Head of caudate nucleus (tissue), 42 donors: ENCODE results near the gene TEX30.

ENCODE experiments used
- DNase-seq, 42 donors: peaks; one replicate each; pipeline versions ENCODE4 v3.0.0 to v3.0.0-alpha.2; 2020 to 2021; ENCODE audit warnings: mixed read lengths in 7 of 42
- intact Hi-C: fragments of 100-400 bp; cut with DNase I; formaldehyde crosslinking; loops from one replicate; pipeline ENCODE4 v1.15.0; 2022

Gene TEX30

DNA sequence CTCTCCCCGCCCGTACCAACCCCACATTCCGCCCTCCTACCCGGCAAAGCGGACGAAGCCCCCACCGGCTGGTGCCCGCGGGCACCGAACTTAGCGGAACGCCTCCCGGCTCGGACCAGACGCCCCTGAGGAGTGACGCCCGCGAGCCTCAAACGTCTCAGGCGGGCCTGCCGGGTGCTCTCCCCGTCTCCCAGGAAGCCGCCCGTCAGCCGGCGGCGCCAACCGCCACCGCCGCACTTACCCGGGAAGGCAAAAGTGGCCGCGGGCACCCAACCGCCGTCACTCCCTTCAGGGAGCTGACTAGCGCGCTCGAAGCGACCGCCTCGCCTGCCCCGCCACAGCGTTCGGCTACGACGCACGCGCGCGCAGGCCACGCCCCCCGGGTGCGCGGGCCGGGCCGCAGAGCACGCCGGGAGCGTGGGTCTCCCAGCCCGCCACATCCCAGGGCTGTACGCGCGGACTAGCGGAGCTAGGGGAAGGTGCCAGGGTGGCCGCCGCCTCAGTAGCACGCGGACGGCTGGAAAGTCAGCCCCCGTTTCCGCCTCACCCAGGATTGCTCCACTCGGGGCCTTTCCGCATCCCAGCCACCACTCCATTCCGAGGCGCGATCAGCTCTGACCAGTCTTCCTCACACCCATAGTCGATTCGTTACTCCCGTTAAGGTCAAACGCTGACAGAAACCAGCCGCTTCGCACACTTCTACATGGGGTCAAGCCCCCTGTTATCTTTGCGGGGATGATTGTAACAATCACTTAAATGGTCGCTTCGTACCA is at the start of gene TEX30:
TEX30 (minus strand) TSS at position 346 of the 773 bp plus-strand sequence. CDS start 3,760 bp downstream, outside the sequence.
- intact Hi-C loops: no loop called here

DNA sequence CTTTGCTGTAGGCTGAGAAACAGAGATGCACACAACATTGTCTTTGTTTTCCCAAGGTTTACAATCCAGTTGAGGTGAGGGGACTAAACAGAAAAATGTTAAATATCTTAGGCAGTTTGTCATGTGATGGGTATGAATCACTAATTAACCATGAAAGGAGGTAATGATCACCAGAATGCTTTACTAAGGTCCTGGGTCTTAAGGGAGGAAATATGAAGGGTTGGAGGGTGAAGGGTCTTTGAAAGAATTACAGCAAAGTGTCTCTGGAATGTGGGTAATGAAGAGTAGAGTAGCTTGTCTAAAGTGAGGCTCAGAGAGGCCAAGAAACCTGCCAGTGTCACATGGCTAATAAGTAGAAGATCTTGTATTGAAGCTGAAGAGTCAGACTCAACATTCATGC is 44.3 kb upstream of the TEX30 start:
- no peak for DNase-seq
- intact Hi-C loops: no loop called here

More for the DNA sequence above, at the start of gene TEX30:
- peak; percentile 34 to 92 (median 82) for DNase-seq

DNA sequence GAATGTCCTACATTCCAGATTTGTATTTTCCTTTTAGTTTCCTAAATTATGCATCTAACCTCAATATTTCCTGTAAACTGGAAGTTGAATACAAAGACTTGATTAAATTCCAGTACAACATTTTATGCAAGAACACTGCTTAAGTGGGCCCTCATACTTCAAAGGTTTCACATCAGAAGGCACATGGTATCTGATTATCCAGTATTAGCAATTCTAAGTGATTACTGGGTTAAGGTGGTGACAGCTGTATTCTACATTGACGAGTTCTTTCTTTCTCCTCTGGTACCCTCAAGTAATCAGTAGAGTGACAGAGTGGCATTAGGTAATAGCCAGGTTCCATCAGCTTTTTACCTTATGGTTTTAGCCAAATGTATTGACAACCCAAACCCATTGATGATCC is 43.7 kb upstream of the TEX30 start:
- intact Hi-C loops: no loop called here

DNA sequence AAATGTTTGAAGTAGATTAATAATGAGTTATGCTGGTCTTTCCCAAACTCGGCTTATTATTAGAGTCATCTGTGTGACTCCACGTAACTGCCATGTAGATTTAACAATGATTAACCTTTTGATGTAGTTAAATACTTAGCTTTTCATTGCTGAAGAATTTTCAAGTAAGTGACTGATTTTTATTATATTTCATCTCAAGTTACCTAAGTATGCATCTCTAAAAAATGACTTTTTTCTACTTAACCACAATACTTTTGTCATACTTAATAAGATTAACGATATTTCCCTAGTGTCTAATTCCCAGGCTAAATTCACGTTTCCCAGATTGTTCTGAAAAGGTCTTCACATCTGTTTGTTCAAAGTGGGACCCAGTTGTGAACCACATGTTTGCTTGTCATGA is 43.1 kb upstream of the TEX30 start:
- intact Hi-C loops: no loop called here
- no peak for DNase-seq

More for the DNA sequence above, 43.7 kb upstream of the TEX30 start:
- no peak for DNase-seq

DNA sequence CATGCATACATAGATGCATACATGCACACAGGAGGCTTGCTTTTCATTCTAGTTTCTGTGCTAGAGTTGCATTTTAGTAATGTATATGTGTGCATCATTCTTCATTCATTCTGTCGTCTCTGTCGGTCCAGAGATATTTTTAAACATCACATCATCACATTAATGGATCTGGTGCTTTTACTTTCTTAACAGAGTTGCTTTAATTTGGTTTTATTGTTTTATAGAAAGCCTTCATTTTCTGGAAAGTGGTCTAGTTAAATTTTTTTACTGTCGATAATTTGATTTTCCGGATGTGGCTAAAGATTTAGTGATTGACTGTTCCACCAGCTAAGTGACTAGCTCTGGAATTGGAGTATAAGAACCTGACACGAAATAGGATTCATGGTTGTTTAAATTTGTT is 42.2 kb upstream of the TEX30 start:
- DNase-seq: no peak
- intact Hi-C loops: no loop called here

DNA sequence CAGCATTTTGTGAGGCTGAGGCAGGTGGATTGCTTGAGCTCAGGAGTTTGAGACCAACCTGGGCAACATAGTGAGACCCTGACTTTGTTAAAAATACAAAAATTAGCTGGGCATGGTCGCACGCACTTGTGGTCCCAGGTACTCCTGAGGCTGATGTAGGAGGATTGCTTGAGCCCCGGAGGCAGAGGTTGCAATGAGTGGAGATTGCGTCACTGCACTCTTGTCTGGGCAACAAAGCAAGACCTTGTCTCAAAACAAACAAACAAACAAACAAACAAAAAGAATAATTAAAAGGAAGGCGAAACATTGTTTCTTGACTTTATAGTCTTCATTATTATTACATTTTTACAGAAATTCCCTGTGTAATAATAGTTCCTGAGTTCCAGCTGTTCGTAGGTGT is 41.2 kb upstream of the TEX30 start:
- intact Hi-C loops: no loop called here

DNA sequence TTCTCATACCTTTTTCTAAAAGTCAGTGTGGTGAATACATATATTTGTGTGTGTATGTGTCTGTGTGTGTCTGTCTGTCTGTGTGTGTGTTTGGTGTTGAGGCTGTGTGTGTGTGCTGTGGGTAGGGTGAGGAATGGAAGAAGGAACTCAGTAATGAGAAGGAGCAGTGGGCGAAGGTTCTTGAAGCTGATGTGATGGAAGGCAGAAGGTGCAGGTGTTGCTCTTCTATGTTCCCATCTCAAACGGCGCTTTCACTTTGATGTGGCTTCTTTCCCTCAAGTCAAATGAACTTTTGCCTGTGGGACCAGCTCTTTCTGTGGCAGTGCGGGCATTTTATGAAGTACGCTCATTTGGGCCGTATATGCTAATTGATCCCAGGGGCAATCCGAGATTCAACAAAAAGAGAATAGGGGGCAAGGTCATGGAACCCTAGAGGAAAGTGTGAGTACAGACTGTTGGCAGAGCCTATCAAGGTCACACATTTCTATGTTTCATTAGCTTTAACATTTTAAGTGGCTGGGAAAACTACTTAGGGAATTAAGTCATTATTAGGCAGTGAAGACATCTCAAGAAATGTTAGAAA is 40.5 kb upstream of the TEX30 start:
- intact Hi-C loops: no loop called here
- no peak for DNase-seq

More for the DNA sequence above, 41.2 kb upstream of the TEX30 start:
- DNase-seq: no peak

DNA sequence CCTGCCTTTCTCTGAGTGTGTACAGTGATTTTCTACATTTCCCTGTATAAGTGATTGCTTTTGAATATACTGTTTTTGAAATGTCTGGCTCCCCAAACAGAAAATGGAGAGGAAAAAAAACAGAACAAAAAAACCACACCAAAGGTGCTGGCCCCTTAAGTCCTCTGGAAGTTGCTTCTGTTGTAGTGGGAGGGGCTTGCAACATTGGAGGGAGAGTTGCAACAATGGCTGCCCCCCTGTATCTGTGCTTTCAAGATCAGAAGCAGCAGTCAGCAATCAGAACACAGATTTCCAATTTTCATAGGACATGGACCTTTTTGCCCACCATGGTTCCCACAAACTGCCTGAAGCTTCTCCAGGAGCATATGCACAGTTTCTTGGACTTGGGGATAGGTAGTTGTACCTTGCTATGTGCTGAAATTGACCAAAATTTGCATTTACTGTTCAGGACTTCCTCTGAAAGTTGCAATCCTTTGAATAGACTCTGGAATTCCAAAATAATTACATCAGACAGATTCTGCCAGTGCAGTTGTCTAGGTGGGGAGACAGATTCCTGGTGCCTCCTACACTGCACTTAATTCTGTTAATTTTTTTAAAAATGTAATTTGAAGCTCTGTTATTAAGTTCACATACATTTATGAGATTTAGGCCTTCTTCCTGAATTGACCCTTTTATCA is 39.2 kb upstream of the TEX30 start:
- intact Hi-C loops: no loop called here
- DNase-seq: no peak

DNA sequence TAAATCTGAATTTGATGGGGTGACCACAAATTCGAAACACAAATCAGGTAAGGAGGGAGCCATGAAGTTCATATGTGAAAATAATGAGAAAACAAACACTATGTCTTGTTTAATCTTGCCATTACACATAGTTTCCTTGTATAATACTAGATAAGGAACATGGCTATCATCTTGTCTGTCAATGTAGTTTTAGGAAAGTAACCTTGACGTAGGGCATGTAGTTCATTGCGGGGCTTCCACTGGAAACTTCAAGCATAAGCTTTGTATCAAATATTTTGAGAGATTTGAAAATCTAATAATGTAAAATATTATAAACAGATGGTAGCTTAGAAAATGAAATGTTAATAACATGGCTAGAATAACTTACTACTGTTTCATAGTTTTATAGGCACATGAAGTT is 34.1 kb upstream of the TEX30 start:
- intact Hi-C loops: no loop called here
- DNase-seq: no peak

DNA sequence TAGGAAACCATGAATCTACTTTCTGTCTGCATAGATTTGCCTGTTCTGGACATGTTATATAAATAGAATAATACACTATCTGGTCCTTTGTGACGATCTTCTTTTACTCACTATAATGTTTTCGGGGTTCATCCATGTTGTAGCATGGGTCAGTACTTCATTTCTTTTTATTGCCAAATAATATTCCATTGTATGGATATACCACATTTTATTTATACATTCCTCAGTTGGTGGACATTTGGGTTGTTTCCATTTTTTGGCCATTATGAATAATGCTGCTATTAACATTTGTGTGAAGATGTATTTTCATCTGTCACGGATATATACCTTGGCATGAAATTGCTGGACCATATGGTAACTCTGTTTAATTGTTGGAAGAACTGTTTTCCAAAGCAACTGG is 32.1 kb upstream of the TEX30 start:
- no peak for DNase-seq
- intact Hi-C loops: no loop called here

DNA sequence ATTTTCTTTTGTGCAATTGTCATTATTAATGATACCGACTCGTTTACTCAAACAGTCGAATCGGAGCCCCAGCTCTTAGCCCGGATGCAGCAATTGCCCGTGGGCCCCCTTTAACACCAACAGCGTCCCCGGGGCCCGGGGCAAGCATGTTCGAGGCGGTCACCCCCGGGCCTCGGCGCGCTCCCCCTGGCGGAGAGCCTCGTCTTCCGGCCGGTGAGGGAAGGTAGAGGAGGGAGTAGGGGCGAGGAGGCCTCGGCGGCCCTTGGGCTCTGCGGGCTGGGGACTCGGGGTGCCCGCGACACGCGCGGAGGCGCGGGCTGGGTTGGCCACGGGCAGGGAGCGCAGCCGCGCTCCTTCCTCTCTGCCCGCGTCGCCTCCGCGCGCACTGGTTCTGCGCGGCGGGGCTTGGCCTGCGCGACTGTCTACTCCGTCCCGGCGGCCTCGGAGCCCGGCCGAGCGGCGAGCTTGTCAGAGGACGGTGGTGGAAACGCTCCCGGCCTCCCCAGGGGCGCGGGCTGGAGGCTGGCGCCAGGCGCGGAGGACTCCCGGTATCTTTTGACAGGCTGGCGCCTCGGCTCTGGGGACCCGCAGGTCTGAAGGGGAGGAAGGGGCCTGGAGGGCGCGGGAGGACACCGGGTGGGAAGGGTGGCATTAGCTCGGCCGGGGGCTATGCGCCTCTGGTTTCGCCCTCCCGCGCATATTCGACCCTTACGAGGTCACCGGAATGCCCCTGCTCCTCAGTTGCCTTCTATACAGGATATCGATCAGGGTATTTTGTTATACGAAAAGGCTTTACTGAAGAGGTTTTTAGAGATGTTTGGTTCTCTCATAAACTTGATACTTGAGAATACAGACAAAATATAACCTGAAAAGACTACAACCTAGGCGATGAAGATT is 26.8 kb upstream of the TEX30 start:
- intact Hi-C loops: no loop called here
- peak; percentile 51 to 91 (median 82) for DNase-seq

DNA sequence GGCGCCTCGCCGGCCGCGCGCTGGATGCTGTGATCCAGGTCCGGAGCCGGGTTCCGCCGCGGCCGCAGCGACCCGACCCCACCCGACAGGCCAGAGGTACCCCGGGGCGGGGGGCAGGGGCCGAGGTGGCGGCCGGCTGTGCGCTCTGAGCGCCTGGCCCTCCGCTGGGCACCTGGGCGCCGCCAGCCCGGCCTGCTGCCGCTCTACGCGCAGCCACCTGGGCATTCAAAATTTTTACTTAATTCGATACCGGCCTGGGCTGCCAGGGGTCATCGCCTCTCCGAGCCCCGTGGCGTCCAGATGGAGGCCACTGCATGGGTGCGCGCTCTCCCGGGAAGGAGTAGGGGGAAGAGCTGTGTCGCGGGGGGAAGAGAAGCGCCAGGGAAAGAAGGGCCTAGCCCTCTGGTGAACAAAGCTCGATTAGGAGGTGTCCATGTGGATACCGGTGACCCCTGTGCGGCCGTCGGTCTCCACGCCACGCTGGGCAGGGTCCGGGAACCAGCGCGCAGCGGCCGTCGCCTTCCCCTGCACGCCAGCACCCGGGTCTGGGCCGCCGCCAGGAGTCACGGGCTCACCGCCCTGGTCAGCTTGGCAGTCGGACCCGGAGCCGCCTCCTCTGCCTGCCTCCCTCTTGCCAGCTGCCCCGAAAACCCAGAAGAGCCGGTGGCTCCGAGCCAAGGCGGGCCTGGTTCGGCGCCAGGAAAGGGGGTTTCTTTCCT is 26.0 kb upstream of the TEX30 start:
- DNase-seq: peak in 37 of 42 donors; percentile 19 to 75 (median 49)
- intact Hi-C loops: loop anchor here (2.0 to 5.0 kb wide), 2 partner anchors 47 to 207 kb away; partner anchors contain the start of gene ERCC5

DNA sequence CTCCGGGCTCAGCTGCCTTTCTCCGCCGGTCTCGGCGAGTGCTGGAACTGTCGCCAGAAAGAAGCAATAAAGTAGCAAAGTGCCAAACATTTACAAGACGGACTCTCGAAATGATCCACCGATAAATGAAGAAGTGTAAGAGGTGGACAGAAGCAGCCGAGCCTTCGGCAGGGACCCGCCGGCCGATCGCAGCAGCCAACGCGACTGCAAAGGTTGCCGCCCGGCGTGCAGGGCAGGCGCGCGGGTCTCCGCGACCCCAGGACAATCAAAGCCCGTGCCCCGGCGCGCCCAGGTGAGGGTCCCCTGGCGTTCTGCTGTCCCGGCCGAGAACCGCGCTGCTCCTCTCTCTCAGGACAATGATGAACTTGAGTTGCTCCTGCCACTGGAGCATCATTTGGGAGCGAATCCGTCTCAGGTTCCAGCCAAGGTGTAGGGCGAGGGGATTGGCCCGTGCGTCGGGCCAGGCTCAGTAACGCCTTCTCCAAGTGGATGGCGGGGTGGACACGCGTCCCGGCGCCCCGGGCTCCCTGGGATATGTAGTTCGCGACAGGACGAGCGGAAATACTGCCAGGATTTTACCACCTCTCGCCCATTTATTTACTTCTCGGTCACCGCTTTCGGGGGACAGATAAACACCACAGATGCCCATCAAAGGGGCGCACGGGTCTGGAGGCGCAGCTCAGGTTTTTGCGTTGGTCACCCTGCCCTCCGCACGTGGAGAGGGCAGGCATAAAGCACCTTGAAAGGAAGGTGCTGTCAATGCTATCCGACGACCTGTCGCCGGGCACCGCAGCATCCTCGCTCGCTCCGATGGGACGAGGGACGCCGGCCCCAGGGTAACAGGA is 25.2 kb upstream of the TEX30 start, which contains the start of the genes BIVM and POGLUT2:
BIVM (plus strand) TSS at position 539 of the 845 bp plus-strand sequence. CDS start 8,149 bp downstream, outside the sequence.
POGLUT2 (minus strand) TSS at position 396 of the 845 bp plus-strand sequence; CDS start at position 90, 306 bp downstream.
- peak; percentile 85 to 97 (median 92) for DNase-seq
- intact Hi-C loops: loop anchor here (2.0 to 5.0 kb wide), 2 partner anchors 48 to 207 kb away; partner anchors contain the start of gene ERCC5

DNA sequence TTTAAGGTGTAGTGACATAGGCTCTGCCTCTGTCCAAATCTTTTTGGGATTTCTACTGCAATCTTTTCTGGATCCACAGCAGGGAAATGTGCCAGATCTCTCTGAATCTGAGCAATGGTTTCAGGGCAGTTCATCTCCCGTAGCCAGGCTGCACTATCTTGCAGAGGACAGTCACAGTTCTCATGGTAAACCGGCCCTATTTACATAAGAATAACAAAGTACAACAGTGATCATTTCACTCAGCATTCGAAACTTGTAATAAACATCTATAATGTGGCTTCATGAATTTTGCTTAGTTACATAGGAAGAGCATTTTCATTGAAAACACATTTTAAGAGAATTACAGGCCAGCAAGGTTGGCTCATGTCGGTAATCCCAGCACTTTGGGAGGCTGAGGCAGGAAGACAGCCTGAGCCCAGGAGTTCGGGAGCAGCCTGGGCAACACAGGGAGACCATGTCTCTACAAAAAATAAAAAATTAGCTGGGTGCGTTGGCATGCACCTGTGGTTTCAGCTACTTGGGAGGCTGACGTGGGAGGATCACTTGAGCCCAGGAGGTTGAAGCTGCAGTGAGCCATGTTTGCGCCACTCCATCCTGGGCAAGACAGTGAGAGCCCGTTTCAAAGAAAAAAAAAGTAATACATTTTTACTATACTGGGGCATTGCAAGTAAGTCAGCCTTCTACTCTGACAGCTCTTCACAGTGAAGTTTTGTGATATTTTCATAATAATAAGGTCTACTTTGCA is 20.2 kb upstream of the TEX30 start:
- no peak for DNase-seq
- intact Hi-C loops: no loop called here

DNA sequence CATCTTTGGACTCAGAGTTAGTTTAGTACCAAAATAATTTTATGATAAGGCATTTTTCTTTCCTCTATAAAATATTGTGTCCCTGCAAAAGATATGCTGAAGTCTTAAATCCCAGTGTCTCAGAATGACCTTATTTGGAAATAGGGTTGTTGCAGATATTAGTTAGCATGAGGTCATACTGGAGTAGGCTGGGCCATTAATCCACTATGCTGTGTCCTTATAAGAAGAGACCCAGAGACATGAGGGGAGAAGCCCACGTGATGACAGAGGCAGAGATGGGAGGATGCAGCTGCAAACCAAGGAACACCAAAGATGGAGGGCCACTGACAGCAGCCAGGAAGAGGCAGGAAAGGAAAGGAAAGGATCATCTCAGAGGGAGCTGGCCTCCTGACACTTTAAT is 18.8 kb upstream of the TEX30 start:
- intact Hi-C loops: no loop called here
- no peak for DNase-seq

DNA sequence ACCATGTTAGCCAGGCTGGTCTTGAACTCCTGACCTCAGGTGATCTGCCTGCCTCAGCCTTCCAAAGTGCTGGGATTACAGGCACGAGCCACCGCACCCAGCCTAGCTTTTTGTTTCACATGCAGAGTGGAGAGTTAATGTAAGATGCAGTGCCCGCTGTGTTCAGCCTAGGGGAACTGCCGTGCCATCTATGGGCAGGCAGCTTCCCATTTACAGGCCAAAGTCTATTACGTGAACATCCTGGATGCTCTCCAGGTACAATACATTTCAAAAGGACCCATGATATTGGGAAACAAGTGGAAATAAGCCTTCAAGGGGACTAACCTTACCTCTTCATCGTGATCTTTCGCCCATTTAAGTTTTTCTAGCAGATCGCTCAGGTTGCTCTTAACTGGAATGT is 15.1 kb upstream of the TEX30 start:
- intact Hi-C loops: no loop called here

DNA sequence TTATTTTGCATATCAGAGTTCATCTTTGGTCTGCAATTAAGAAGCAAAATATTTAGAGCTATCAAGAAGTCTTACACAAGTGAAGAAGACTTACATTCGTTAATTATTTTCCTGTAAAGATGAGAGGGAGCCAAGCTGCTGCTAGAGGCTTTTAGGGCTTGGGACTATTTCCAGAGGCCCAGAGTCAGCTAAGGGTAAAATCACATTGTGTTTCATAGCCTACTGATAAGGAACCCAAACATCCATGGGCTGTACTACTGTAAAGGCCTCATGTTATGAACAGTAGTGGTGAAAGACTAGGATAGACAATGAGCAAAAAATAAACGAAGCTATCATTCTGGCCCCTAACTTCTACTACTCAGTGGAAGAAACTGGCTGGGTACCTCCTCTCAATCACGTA is 10.9 kb upstream of the TEX30 start:
- intact Hi-C loops: no loop called here

More for the DNA sequence above, 15.1 kb upstream of the TEX30 start:
- DNase-seq: no peak

More for the DNA sequence above, 10.9 kb upstream of the TEX30 start:
- DNase-seq: no peak
